ENCODE data around the gene NAGS. TPM values are rescaled to one million over a fixed set of nuclear protein-coding genes. Genes with fewer than 3 reads are reported as not detected.
"Not testable (repeated sequence)": the region's sequence is repeated elsewhere in the genome, so short reads cannot be mapped to it uniquely, and the experiment has no call there.

The NAGS gene
- total RNA-seq, 2 donors from 2014 or later = 1.4 to 1.8 TPM

- Mint-ChIP-seq H3K27me3 (ENCODE audit: low read depth) (peaks cover 9% of the 10 kb centered on the region), H3K4me1 (ENCODE audit: low read depth) (peaks cover 42% of the 10 kb centered on the region), H3K9me3 (no peaks in the 10 kb centered on the region), H3K27ac (peak overlapping the region; percentile 22), H3K4me3 (peak overlapping the region; percentile 90), H3K36me3 (ENCODE audit: insufficient read depth in 2 of 2) (peaks cover 0 to 3% of the 10 kb centered on the region in 2 donors)
- ATAC-seq (replicated peaks in 1 of 2) = peak; percentile 3 to 21
- no peak for DNase-seq
These were observed 1.8 kb downstream of the NAGS start for GRCh38 chr17:44006272-44006597.

- peaks cover 9% of the 10 kb centered on the region for H3K27me3 Mint-ChIP-seq (ENCODE audit: low read depth)
- no peaks in the 10 kb centered on the region for H3K9me3 Mint-ChIP-seq
- peak overlapping the region; percentile 42 for H3K27ac Mint-ChIP-seq
- H3K4me1 Mint-ChIP-seq (ENCODE audit: low read depth) = peaks cover 41% of the 10 kb centered on the region
- ATAC-seq (replicated peaks in 1 of 2) = peak; percentile 82 to 84
- peaks cover 0 to 7% of the 10 kb centered on the region in 2 donors for H3K36me3 Mint-ChIP-seq (ENCODE audit: insufficient read depth in 2 of 2)
- peak overlapping the region; percentile 90 for H3K4me3 Mint-ChIP-seq
- DNase-seq = peak; percentile 94 to 95
These were observed 2.4 kb downstream of the NAGS start for GRCh38 chr17:44006598-44007345.

- Mint-ChIP-seq H3K4me1 (ENCODE audit: low read depth) (peaks cover 36% of the 10 kb centered on the region), H3K27me3 (ENCODE audit: low read depth) (peaks cover 9% of the 10 kb centered on the region), H3K36me3 (ENCODE audit: insufficient read depth in 2 of 2) (peaks cover 0 to 7% of the 10 kb centered on the region in 2 donors), H3K4me3 (peak overlapping the region; percentile 90), H3K27ac (no peak overlapping the region), H3K9me3 (no peaks in the 10 kb centered on the region)
- DNase-seq (no peak), ATAC-seq (replicated peaks in 1 of 2) (no peak)
These were observed 3.2 kb downstream of the NAGS start for GRCh38 chr17:44007346-44008204.

GRCh38 chr17:44008205-44008909 is 3.9 kb downstream of the NAGS start:
- Mint-ChIP-seq H3K4me3 (peak overlapping the region; percentile 90), H3K27ac (no peak overlapping the region), H3K27me3 (ENCODE audit: low read depth) (peaks cover 9% of the 10 kb centered on the region), H3K9me3 (no peaks in the 10 kb centered on the region), H3K36me3 (ENCODE audit: insufficient read depth in 2 of 2) (peaks cover 0 to 7% of the 10 kb centered on the region in 2 donors), H3K4me1 (ENCODE audit: low read depth) (peaks cover 43% of the 10 kb centered on the region)
- no peak for DNase-seq
- ATAC-seq (replicated peaks in 1 of 2) = no peak

GRCh38 chr17:44010966-44011647 is 6.7 kb downstream of the NAGS start:
- H3K36me3 Mint-ChIP-seq (ENCODE audit: insufficient read depth in 2 of 2) = peaks cover 0 to 10% of the 10 kb centered on the region in 2 donors
- H3K4me3 Mint-ChIP-seq = no peak overlapping the region
- DNase-seq (no peak), ATAC-seq (replicated peaks in 1 of 2) (no peak)
- no peaks in the 10 kb centered on the region for H3K9me3 Mint-ChIP-seq
- peaks cover 48% of the 10 kb centered on the region for H3K4me1 Mint-ChIP-seq (ENCODE audit: low read depth)
- H3K27me3 Mint-ChIP-seq (ENCODE audit: low read depth) = peaks cover 5% of the 10 kb centered on the region
- no peak overlapping the region for H3K27ac Mint-ChIP-seq

GRCh38 chr17:44011876-44012275 is 7.5 kb downstream of the NAGS start:
- Mint-ChIP-seq H3K27ac (no peak overlapping the region), H3K4me3 (no peak overlapping the region), H3K27me3 (ENCODE audit: low read depth) (no peaks in the 10 kb centered on the region), H3K4me1 (ENCODE audit: low read depth) (peaks cover 41% of the 10 kb centered on the region), H3K9me3 (no peaks in the 10 kb centered on the region), H3K36me3 (ENCODE audit: insufficient read depth in 2 of 2) (peaks cover 0 to 10% of the 10 kb centered on the region in 2 donors)
- ATAC-seq (replicated peaks in 1 of 2) = no peak
- DNase-seq = no peak

GRCh38 chr17:44012391-44012790 is 8.0 kb downstream of the NAGS start:
- Mint-ChIP-seq H3K27me3 (ENCODE audit: low read depth) (no peaks in the 10 kb centered on the region), H3K9me3 (no peaks in the 10 kb centered on the region), H3K4me3 (no peak overlapping the region), H3K27ac (no peak overlapping the region), H3K4me1 (ENCODE audit: low read depth) (peaks cover 37% of the 10 kb centered on the region), H3K36me3 (ENCODE audit: insufficient read depth in 2 of 2) (peaks cover 0 to 10% of the 10 kb centered on the region in 2 donors)
- DNase-seq (no peak), ATAC-seq (replicated peaks in 1 of 2) (no peak)

- peak overlapping the region in 1 of 2 donors; percentile 100 for H3K4me3 Mint-ChIP-seq
- H3K9me3 Mint-ChIP-seq = no peaks in the 10 kb centered on the region
- ATAC-seq (replicated peaks in 1 of 2) = no peak
- no peak overlapping the region for H3K27ac Mint-ChIP-seq
- no peak for DNase-seq
- no peaks in the 10 kb centered on the region for H3K27me3 Mint-ChIP-seq (ENCODE audit: low read depth)
- H3K4me1 Mint-ChIP-seq (ENCODE audit: low read depth) = peaks cover 33% of the 10 kb centered on the region
- H3K36me3 Mint-ChIP-seq (ENCODE audit: insufficient read depth in 2 of 2) = peaks cover 0 to 8% of the 10 kb centered on the region in 2 donors
These were observed 8.5 kb downstream of the NAGS start for GRCh38 chr17:44012874-44013273.

GRCh38 chr17:44014133-44014436 is 9.7 kb downstream of the NAGS start:
- peaks cover 0 to 8% of the 10 kb centered on the region in 2 donors for H3K36me3 Mint-ChIP-seq (ENCODE audit: insufficient read depth in 2 of 2)
- DNase-seq = no peak
- ATAC-seq (replicated peaks in 1 of 2) = peak in 1 of 2 donors; percentile 6
- peak overlapping the region; percentile 78 for H3K27ac Mint-ChIP-seq
- H3K4me1 Mint-ChIP-seq (ENCODE audit: low read depth) = peaks cover 22% of the 10 kb centered on the region
- H3K27me3 Mint-ChIP-seq (ENCODE audit: low read depth) = no peaks in the 10 kb centered on the region
- H3K9me3 Mint-ChIP-seq = no peaks in the 10 kb centered on the region
- peak overlapping the region; percentile 99 to 100 for H3K4me3 Mint-ChIP-seq

- DNase-seq = peak; percentile 90 to 92
- Mint-ChIP-seq H3K36me3 (ENCODE audit: insufficient read depth in 2 of 2) (peaks cover 0 to 8% of the 10 kb centered on the region in 2 donors), H3K4me3 (peak within 1 kb of the TSS; percentile 99 to 100), H3K9me3 (no peaks in the 10 kb centered on the region), H3K4me1 (ENCODE audit: low read depth) (peaks cover 22% of the 10 kb centered on the region), H3K27ac (peak within 1 kb of the TSS; percentile 78), H3K27me3 (ENCODE audit: low read depth) (no peaks in the 10 kb centered on the region)
- peak; percentile 96 to 97 for ATAC-seq (replicated peaks in 1 of 2)
These were observed 10.2 kb downstream of the NAGS start, which contains the start of gene TMEM101 for GRCh38 chr17:44014437-44015172. Gene TMEM101, minus strand, starts transcription at chr17:44014963. Its CDS starts 11 bp downstream, at chr17:44014952.

- not testable (repeated sequence) for H3K27ac Mint-ChIP-seq; H3K4me3 Mint-ChIP-seq; DNase-seq; H3K27me3 Mint-ChIP-seq (ENCODE audit: low read depth); H3K4me1 Mint-ChIP-seq (ENCODE audit: low read depth); H3K9me3 Mint-ChIP-seq; ATAC-seq (replicated peaks in 1 of 2); H3K36me3 Mint-ChIP-seq (ENCODE audit: insufficient read depth in 2 of 2)
These were observed 16.8 kb downstream of the NAGS start for GRCh38 chr17:44021227-44021626.

GRCh38 chr17:44022246-44022645 is 17.8 kb downstream of the NAGS start:
- Mint-ChIP-seq H3K9me3 (no peaks in the 10 kb centered on the region), H3K27me3 (ENCODE audit: low read depth) (no peaks in the 10 kb centered on the region), H3K27ac (no peak overlapping the region), H3K36me3 (ENCODE audit: insufficient read depth in 2 of 2) (no peaks in the 10 kb centered on the region), H3K4me1 (ENCODE audit: low read depth) (no peaks in the 10 kb centered on the region), H3K4me3 (no peak overlapping the region)
- DNase-seq (no peak), ATAC-seq (replicated peaks in 1 of 2) (no peak)

Data from activated T-cell treated with anti-CD3 and anti-CD28 coated beads, Interleukin-2, amount 50 U/mL, for 72 hours (primary cell).